Psoas muscle (tissue), 8 donors: ENCODE measurements around the gene PRXL2C. TPM values are rescaled to one million over a fixed set of nuclear protein-coding genes. Genes with fewer than 3 reads are reported as not detected.

Experiments
- ATAC-seq, 4 donors: fragments of 200-7000 bp; cut with Tn5 transposase; one replicate each; pipeline ENCODE4 v1.9.1; 2020; ENCODE audit warnings: moderate library complexity in 3 of 4, mild to moderate bottlenecking in 2 of 4
- DNase-seq, 2 donors: peaks; one replicate each; pipeline ENCODE4 v3.0.0-alpha.2; 2020
- H3K27ac ChIP-seq: fragments of 200-600 bp; one replicate; pipeline ENCODE4 v1.8.0; 2022
- H3K27me3 ChIP-seq, 3 donors: fragments of 200-600 bp in 1 of 3; one replicate each; pipeline versions ENCODE4 v1.6.1 to v1.8.0; 2013 to 2022; ENCODE audit warnings: low read length in 2 of 3, mild to moderate bottlenecking in 2 of 3, moderate library complexity in 1 of 3; ENCODE audit not compliant: insufficient read depth in 3 of 3
- H3K36me3 ChIP-seq, 2 donors: fragments of 200-600 bp in 1 of 2; one replicate each; pipeline versions ENCODE4 v1.6.1 to v1.8.0; 2013 to 2022; ENCODE audit warnings: low read depth in 1 of 2, mild to moderate bottlenecking in 1 of 2, moderate library complexity in 1 of 2; ENCODE audit not compliant: insufficient read depth in 1 of 2
- H3K4me1 ChIP-seq: fragments of 200-600 bp; one replicate; pipeline ENCODE4 v1.8.0; 2022
- H3K4me3 ChIP-seq: fragments of 200-600 bp; one replicate; pipeline ENCODE4 v1.8.0; 2022; ENCODE audit warnings: mild to moderate bottlenecking
- H3K9me3 ChIP-seq: fragments of 200-600 bp; one replicate; pipeline ENCODE4 v1.8.0; 2022
- WGBS, 3 donors: extraction: QIAGEN DNeasy Blood & Tissue Kit; methylation state at CpG; one replicate each; pipeline versions ENCODE4 v1.1.6 to v1.1.7; 2013; 5-methylcytosine and 5-hydroxymethylcytosine counted together
- intact Hi-C, 2 donors: fragments of 100-400 bp; cut with DNase I; formaldehyde crosslinking; loops; one replicate each; pipeline versions ENCODE4 v1.11.0 to v1.14.2; 2022
- polyA plus RNA-seq, 3 donors: library from polyadenylated mRNA; stranded (reverse); fragments of 200-250 nt; gene quantifications; one replicate each; pipeline ENCODE4 v1.2.3, GENCODE V29; 2013
- total RNA-seq, 4 donors: library from RNA; stranded (reverse); fragmentation: NEBNext Ultra II Directional in 2 of 4; extraction: Animal tissue kit (Norgen Biotek cat#: 25700) in 2 of 4; gene quantifications; one replicate each; pipeline versions ENCODE4 v1.2.1 to v1.2.4, GENCODE V29; 2021 to 2023
- TF ChIP-seq, protein P1 (sequence below): fragments of 200-600 bp; IDR thresholded peaks from one replicate; pipeline ENCODE4 v1.8.0; 2022; ENCODE audit warnings: antibody characterized with exemption
- donor health status: healthy with polysubstance abuse.
- donor health status: DM: no; HTN: no; CAD: no; lungs with moderate emphysema.
- donor health status: Bipolar disorder and iron deficiency.
- donor health status: healthy.
- donor health status: DM: yes; HTN: yes; CAD: no.
- donor health status: DM: no; HTN: no; CAD: no.
- donor health status: DM: no; HTN: no; CAD: no.
- donor health status: DM: yes; HTN: yes; CAD: no.

PRXL2C gene
- total and polyA plus RNA-seq, 7 donors = 6.2 to 31.3 (median 16.9) TPM

DNA sequence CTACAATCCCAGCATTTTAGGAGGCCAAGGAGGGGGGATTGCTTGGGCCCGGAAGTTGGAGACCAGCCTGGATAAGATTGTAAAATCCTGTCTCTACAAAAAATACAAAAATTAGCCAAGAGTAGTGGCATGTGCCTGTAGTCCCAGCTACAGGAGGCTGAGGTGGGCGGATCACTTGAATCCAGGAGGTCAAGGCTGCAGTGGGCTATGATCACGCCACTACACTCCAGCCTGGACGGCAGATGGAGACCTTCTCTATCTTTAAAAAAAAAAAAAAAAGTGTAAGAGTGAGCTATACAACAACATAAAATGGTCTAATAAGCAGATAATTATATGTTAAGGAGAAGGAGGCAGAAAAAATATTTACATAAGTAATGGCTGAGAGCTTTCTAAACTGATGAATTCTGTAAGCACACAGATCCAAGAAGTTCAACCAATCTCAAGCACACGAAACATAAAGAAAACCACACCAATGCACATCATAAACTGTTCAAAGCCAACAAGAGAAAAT lies 58.5 kb downstream of the PRXL2C start:
- 91 to 94% (median 93%) methylated on average over 5 of the region's 5 CpGs for WGBS, 3 donors
- TF ChIP-seq, protein P1, sequence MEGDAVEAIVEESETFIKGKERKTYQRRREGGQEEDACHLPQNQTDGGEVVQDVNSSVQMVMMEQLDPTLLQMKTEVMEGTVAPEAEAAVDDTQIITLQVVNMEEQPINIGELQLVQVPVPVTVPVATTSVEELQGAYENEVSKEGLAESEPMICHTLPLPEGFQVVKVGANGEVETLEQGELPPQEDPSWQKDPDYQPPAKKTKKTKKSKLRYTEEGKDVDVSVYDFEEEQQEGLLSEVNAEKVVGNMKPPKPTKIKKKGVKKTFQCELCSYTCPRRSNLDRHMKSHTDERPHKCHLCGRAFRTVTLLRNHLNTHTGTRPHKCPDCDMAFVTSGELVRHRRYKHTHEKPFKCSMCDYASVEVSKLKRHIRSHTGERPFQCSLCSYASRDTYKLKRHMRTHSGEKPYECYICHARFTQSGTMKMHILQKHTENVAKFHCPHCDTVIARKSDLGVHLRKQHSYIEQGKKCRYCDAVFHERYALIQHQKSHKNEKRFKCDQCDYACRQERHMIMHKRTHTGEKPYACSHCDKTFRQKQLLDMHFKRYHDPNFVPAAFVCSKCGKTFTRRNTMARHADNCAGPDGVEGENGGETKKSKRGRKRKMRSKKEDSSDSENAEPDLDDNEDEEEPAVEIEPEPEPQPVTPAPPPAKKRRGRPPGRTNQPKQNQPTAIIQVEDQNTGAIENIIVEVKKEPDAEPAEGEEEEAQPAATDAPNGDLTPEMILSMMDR = no peak
- H3K9me3 ChIP-seq = no peaks in the 10 kb centered on the region
- no peak overlapping the region for H3K4me3 ChIP-seq
- H3K27ac ChIP-seq = no peak overlapping the region
- DNase-seq = no peak
- no peaks in the 10 kb centered on the region for H3K36me3 ChIP-seq
- ATAC-seq = no peak
- H3K4me1 ChIP-seq = no peaks in the 10 kb centered on the region
- intact Hi-C loops = no loop called here
- H3K27me3 ChIP-seq = peaks cover 0 to 2% (median 0%) of the 10 kb centered on the region in 3 donors

Other genes starting within 250 kb of the PRXL2C start
- gene ZNF367, start 236.9 kb downstream of the PRXL2C start, total RNA-seq = 1 to 10 TPM in 2 of 4 donors, under 1 TPM in 2; 0.69 to 1.9 (median 1.2) TPM
- 1 to 10 TPM; 1.0 to 3.3 (median 1.7) TPM for gene ZNF367, start 236.9 kb downstream of the PRXL2C start, polyA plus RNA-seq
- gene HABP4, start 205.1 kb downstream of the PRXL2C start, total RNA-seq = 10 to 100 TPM in 2 of 4 donors, 1 to 10 TPM in 2; 6.4 to 14.4 (median 10.0) TPM
- 10 to 100 TPM in 1 of 3 donors, 1 to 10 TPM in 2; 8.7 to 13.6 (median 9.3) TPM for gene HABP4, start 205.1 kb downstream of the PRXL2C start, polyA plus RNA-seq
- 10 to 100 TPM in 1 of 4 donors, 1 to 10 TPM in 3; 2.1 to 10.7 (median 6.1) TPM for gene CDC14B, start 35.5 kb downstream of the PRXL2C start, total RNA-seq
- 1 to 10 TPM in 2 of 3 donors, under 1 TPM in 1; 0.87 to 2.6 (median 2.5) TPM for gene CDC14B, start 35.5 kb downstream of the PRXL2C start, polyA plus RNA-seq
- 10 to 100 TPM in 2 of 4 donors, 1 to 10 TPM in 2; 6.3 to 11.5 (median 8.8) TPM for gene ZNF510, start 122.8 kb upstream of the PRXL2C start, total RNA-seq
- 1 to 10 TPM; 2.8 to 8.3 (median 3.4) TPM for gene ZNF510, start 122.8 kb upstream of the PRXL2C start, polyA plus RNA-seq
- 1 to 10 TPM; 2.8 to 7.0 (median 3.5) TPM for gene ZNF782, start 199.2 kb upstream of the PRXL2C start, total RNA-seq
- 1 to 10 TPM in 2 of 3 donors, under 1 TPM in 1; 0.94 to 2.7 (median 2.1) TPM for gene ZNF782, start 199.2 kb upstream of the PRXL2C start, polyA plus RNA-seq